GM10266 (cell line): ENCODE measurements around the gene SEMA5B.

ENCODE experiments used
- DNase-seq: peaks from one replicate; pipeline ENCODE4 v3.0.0; 2012; ENCODE audit errors: extremely low spot score
- TF ChIP-seq, protein P1 (sequence below): IDR thresholded peaks from 2 replicates; pipeline ENCODE4 v1.5.1; 2012; ENCODE audit warnings: mild to moderate bottlenecking, low read depth; ENCODE audit not compliant: control insufficient read depth, insufficient read depth; ENCODE audit errors: missing control alignments

Gene SEMA5B

GRCh38 chr3:122996038-122996580, 31.5 kb downstream of the SEMA5B start:
- TF ChIP-seq, protein P1, sequence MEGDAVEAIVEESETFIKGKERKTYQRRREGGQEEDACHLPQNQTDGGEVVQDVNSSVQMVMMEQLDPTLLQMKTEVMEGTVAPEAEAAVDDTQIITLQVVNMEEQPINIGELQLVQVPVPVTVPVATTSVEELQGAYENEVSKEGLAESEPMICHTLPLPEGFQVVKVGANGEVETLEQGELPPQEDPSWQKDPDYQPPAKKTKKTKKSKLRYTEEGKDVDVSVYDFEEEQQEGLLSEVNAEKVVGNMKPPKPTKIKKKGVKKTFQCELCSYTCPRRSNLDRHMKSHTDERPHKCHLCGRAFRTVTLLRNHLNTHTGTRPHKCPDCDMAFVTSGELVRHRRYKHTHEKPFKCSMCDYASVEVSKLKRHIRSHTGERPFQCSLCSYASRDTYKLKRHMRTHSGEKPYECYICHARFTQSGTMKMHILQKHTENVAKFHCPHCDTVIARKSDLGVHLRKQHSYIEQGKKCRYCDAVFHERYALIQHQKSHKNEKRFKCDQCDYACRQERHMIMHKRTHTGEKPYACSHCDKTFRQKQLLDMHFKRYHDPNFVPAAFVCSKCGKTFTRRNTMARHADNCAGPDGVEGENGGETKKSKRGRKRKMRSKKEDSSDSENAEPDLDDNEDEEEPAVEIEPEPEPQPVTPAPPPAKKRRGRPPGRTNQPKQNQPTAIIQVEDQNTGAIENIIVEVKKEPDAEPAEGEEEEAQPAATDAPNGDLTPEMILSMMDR = no peak
- no peak for DNase-seq

- TF ChIP-seq, protein P1 = no peak
- DNase-seq = no peak
Observed at GRCh38 chr3:122994954-122995353, 32.6 kb downstream of the SEMA5B start.

- TF ChIP-seq, protein P1 = no peak
- no peak for DNase-seq
Observed at GRCh38 chr3:122993124-122993978, 34.2 kb downstream of the SEMA5B start.

GRCh38 chr3:122992676-122993075, 34.9 kb downstream of the SEMA5B start:
- no peak for DNase-seq
- TF ChIP-seq, protein P1 = no peak

DNA sequence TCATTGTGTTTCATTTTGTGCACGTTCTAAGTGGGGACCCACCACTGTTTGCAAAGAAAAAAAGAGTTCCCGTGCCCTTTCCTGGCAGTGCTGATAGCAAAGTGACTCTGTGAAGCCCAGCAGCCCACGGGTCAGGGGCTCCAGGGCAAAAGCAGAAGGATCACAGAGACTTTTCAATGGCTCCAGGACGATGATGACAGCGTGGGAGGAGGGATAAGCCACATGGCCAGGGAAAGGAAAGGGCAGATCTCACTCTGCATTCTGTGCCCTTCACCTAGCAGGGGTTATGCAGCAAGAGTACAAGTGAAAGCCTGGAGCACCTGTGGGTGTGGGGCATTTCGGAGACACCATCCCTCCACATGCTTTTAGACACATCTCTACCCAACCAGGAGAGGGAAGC, 35.4 kb downstream of the SEMA5B start:
- TF ChIP-seq, protein P1 = no peak
- DNase-seq = no peak

- TF ChIP-seq, protein P1 = no peak
- no peak for DNase-seq
Observed at GRCh38 chr3:122991236-122991985, 36.2 kb downstream of the SEMA5B start.

GRCh38 chr3:122989856-122990575, 37.5 kb downstream of the SEMA5B start:
- no peak for DNase-seq

More at GRCh38 chr3:122989856-122990575, 37.5 kb downstream of the SEMA5B start:
- TF ChIP-seq, protein P1 = no peak
